IgD-negative memory B cell (primary cell): ENCODE measurements around the gene MXD1. TPM values are rescaled to one million over a fixed set of nuclear protein-coding genes. Genes with fewer than 3 reads are reported as not detected.

ENCODE experiments used
- H3K27ac Mint-ChIP-seq, 3 donors: one replicate each; pipeline ENCODE4 v1.8.0; 2020 to 2022; ENCODE audit warnings: mild to moderate bottlenecking in 3 of 3, mixed read lengths in 3 of 3, moderate library complexity in 1 of 3
- H3K27me3 Mint-ChIP-seq: one replicate; pipeline ENCODE4 v1.8.0; 2021; ENCODE audit warnings: mixed read lengths
- H3K36me3 Mint-ChIP-seq: one replicate; pipeline ENCODE4 v1.8.0; 2020; ENCODE audit warnings: mild to moderate bottlenecking, mixed read lengths
- H3K4me1 Mint-ChIP-seq, 3 donors: one replicate each; pipeline ENCODE4 v1.8.0; 2020 to 2022; ENCODE audit warnings: mixed read lengths in 3 of 3, mild to moderate bottlenecking in 1 of 3
- H3K4me3 Mint-ChIP-seq, 4 donors: one replicate each; pipeline ENCODE4 v1.8.0; 2020 to 2022; ENCODE audit warnings: mild to moderate bottlenecking in 4 of 4, mixed read lengths in 4 of 4, moderate library complexity in 3 of 4
- H3K9me3 Mint-ChIP-seq, 3 donors: one replicate each; pipeline ENCODE4 v1.8.0; 2020 to 2021; ENCODE audit warnings: mixed read lengths in 3 of 3, mild to moderate bottlenecking in 1 of 3
- polyA plus RNA-seq: library from polyadenylated mRNA; unstranded; fragments of 300-500 nt; fragmentation: Illumina TruSeq; gene quantifications from one replicate; pipeline ENCODE4 v1.2.3, GENCODE V29; 2021

The MXD1 gene
- polyA plus RNA-seq, 1 donor from 2014 or later, result 6.8 TPM

DNA sequence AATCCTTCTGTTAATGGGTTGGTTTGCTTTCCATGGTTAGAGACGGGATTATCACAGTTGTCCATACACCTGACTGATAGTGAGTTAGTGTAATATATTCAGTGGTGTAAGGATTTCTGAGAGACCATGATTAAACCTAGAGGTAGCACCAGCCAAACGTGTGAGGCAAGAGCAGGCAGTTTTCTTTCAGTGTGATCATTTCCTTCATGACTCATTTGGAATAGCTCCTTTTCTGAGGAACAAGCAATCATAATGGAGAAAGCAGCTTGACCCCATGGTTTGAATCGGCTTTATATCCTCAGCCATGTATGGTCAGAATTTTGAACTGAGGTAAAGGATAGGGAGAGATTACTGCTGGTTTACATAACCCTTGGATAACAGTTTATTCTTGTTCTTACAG is 2.9 kb downstream of the MXD1 start:
- peak overlapping the region in 2 of 4 donors; percentile 33 to 43 for H3K4me3 Mint-ChIP-seq
- peaks cover 6% of the 10 kb centered on the region for H3K36me3 Mint-ChIP-seq
- H3K4me1 Mint-ChIP-seq, result peaks cover 4 to 32% (median 25%) of the 10 kb centered on the region in 3 donors
- H3K9me3 Mint-ChIP-seq, result no peaks in the 10 kb centered on the region
- no peaks in the 10 kb centered on the region for H3K27me3 Mint-ChIP-seq
- peak overlapping the region in 1 of 3 donors; percentile 18 for H3K27ac Mint-ChIP-seq

DNA sequence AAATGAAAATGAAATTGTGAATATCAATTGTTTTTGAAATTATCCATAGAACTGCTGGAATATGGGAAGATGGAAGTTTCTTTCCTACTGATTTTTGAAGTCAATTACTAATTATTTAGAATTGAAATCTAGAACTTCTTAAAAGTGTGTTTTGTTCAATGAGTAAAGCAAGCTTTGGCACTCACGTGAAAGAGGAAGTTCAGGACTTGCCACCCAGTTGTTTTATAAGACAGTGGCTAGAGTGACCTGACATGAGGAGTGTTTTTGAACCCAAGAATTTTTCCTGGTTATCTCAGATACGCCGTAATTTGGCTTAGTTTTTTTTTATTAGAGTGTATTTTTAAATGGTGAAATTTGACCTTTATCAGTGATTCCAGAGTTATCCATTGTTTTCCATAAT is 3.5 kb downstream of the MXD1 start:
- Mint-ChIP-seq H3K9me3 (no peaks in the 10 kb centered on the region), H3K36me3 (peaks cover 6% of the 10 kb centered on the region), H3K4me1 (peaks cover 4 to 32% (median 24%) of the 10 kb centered on the region in 3 donors), H3K27ac (peak overlapping the region in 1 of 3 donors; percentile 18), H3K27me3 (no peaks in the 10 kb centered on the region), H3K4me3 (peak overlapping the region in 2 of 4 donors; percentile 33 to 43)

GRCh38 chr2:69923116-69923515 is 8.2 kb downstream of the MXD1 start:
- Mint-ChIP-seq H3K36me3 (peaks cover 6% of the 10 kb centered on the region), H3K9me3 (no peaks in the 10 kb centered on the region), H3K27ac (no peak overlapping the region), H3K4me3 (no peak overlapping the region), H3K4me1 (peaks cover 0 to 9% (median 6%) of the 10 kb centered on the region in 3 donors), H3K27me3 (no peaks in the 10 kb centered on the region)

DNA sequence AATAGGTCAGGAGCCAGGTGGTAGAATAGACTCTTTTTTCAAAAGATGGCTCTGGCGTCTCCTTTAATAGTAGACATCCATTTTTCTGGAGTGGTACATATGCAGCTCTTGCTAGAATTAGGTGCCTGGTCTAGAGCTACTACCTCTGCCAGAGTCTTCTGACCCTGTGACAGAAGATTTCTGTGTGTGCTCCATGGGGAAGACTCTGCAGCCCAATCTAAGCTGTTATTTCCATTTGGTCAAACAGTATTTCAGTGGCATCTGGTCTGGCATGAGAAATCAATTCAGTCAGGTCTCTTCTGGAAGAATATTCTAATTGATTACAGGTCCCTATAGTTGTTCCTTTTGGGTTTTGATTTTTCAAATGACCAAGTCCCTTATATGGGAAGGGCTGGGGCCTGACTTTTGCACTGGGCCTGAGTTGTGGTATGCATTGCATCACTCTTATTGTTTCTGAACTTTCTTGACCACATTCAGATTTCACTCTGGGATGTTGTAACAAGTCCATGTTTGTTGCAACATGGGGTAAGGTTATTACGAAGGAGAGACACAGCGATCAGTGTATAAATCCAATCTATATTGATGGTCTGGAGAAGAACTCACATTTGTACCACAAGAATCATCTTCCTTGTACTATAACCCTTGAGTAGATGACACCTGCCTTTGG is 12.1 kb downstream of the MXD1 start:
- no peak overlapping the region for H3K27ac Mint-ChIP-seq

GRCh38 chr2:69931832-69932595 is 17.1 kb downstream of the MXD1 start:
- Mint-ChIP-seq H3K27me3 (no peaks in the 10 kb centered on the region), H3K4me1 (peaks cover 0 to 8% (median 5%) of the 10 kb centered on the region in 3 donors)

More for the DNA sequence above, 12.1 kb downstream of the MXD1 start:
- Mint-ChIP-seq H3K4me3 (no peak overlapping the region), H3K9me3 (no peaks in the 10 kb centered on the region), H3K4me1 (peaks cover 0 to 2% (median 0%) of the 10 kb centered on the region in 3 donors), H3K36me3 (no peaks in the 10 kb centered on the region), H3K27me3 (no peaks in the 10 kb centered on the region)

GRCh38 chr2:69932596-69932922 is 17.6 kb downstream of the MXD1 start:
- no peaks in the 10 kb centered on the region for H3K27me3 Mint-ChIP-seq
- no peaks in the 10 kb centered on the region for H3K9me3 Mint-ChIP-seq
- no peak overlapping the region for H3K4me3 Mint-ChIP-seq
- H3K4me1 Mint-ChIP-seq, result peaks cover 0 to 8% (median 5%) of the 10 kb centered on the region in 3 donors
- H3K27ac Mint-ChIP-seq, result no peak overlapping the region
- no peaks in the 10 kb centered on the region for H3K36me3 Mint-ChIP-seq

More at GRCh38 chr2:69931832-69932595, 17.1 kb downstream of the MXD1 start:
- H3K4me3 Mint-ChIP-seq, result no peak overlapping the region
- no peaks in the 10 kb centered on the region for H3K9me3 Mint-ChIP-seq
- H3K27ac Mint-ChIP-seq, result no peak overlapping the region
- no peaks in the 10 kb centered on the region for H3K36me3 Mint-ChIP-seq

DNA sequence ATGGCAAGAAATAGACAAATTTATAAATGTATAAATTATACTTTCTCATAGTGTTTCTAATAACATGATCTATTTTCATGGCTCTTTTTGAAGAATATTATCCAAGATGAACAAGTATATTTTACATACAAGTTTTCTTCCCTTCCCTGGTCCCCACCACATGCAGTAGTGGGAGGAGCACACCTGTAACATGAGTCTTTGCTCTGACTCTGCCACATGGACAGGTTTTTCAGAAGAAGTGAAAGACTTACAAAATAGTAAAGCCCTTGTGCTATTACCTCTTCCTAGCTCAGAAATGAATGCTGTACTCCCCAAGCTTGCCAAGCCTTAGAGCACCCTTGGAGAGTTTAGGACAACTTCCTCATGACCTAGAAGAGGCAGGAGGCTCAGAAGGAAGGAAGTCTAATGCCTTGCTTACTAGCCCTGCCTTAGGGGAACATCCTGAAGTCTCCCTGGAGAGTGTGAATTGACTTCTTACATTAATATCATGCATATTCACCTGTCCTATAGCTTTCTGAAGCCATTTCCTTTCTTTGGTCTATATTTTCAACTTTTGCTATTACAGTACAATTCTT is 18.4 kb downstream of the MXD1 start:
- H3K27ac Mint-ChIP-seq, result peak overlapping the region in 1 of 3 donors; percentile 47
- H3K27me3 Mint-ChIP-seq, result no peaks in the 10 kb centered on the region

DNA sequence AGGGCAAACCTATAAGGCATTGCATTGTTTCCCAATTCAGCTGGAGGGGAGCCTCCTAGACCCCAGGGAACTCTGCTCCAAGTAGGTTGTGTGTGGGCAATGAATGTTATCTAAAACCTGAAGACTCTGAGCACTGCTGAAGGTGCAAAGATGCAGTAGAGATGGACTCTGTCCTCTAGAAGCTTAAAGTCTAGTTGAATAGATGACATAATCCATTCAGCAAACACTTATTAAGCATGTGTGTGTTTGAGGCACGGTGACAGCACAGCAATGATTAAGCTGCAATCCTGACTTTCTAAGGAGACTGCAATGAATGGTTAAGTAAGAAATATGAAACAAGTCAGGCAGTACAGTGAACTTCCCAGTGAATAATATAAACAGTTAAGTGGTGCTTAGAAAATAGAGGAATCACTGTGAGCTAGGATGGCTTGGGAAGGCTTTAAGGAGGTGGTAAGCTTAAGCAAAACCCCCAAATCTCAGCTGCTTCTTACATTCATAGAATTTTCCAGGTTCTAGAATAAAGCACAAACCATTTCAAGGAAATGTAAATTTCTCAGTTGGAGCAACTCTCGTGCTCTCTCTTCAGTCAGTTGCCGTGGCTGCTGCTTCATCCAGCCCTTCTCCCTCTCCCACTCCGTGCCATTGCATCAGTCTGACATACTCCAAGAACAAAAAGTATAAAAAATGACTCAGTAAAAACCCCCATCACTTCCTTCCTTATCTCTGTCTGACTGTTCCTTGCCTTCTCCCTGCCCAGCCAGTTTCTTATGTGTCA is 19.1 kb downstream of the MXD1 start:
- H3K36me3 Mint-ChIP-seq, result peaks cover 2% of the 10 kb centered on the region
- H3K9me3 Mint-ChIP-seq, result no peaks in the 10 kb centered on the region
- peaks cover 0 to 8% (median 5%) of the 10 kb centered on the region in 3 donors for H3K4me1 Mint-ChIP-seq
- H3K4me3 Mint-ChIP-seq, result no peak overlapping the region
- H3K27me3 Mint-ChIP-seq, result no peaks in the 10 kb centered on the region
- peak overlapping the region in 1 of 3 donors; percentile 62 for H3K27ac Mint-ChIP-seq

More for the DNA sequence above, 18.4 kb downstream of the MXD1 start:
- H3K9me3 Mint-ChIP-seq, result no peaks in the 10 kb centered on the region
- H3K4me3 Mint-ChIP-seq, result peak overlapping the region in 1 of 4 donors; percentile 71
- H3K36me3 Mint-ChIP-seq, result no peaks in the 10 kb centered on the region
- H3K4me1 Mint-ChIP-seq, result peaks cover 0 to 8% (median 5%) of the 10 kb centered on the region in 3 donors

- Mint-ChIP-seq H3K4me3 (no peak overlapping the region), H3K9me3 (no peaks in the 10 kb centered on the region), H3K27ac (peak overlapping the region in 1 of 3 donors; percentile 62), H3K36me3 (peaks cover 3% of the 10 kb centered on the region), H3K4me1 (peaks cover 0 to 8% (median 5%) of the 10 kb centered on the region in 3 donors), H3K27me3 (no peaks in the 10 kb centered on the region)
These were observed 19.7 kb downstream of the MXD1 start for GRCh38 chr2:69934614-69934908.

- Mint-ChIP-seq H3K9me3 (no peaks in the 10 kb centered on the region), H3K4me3 (no peak overlapping the region), H3K27me3 (no peaks in the 10 kb centered on the region), H3K4me1 (peaks cover 0 to 8% (median 5%) of the 10 kb centered on the region in 3 donors), H3K36me3 (peaks cover 6% of the 10 kb centered on the region), H3K27ac (no peak overlapping the region)
These were observed 20.1 kb downstream of the MXD1 start for GRCh38 chr2:69935011-69935410.

DNA sequence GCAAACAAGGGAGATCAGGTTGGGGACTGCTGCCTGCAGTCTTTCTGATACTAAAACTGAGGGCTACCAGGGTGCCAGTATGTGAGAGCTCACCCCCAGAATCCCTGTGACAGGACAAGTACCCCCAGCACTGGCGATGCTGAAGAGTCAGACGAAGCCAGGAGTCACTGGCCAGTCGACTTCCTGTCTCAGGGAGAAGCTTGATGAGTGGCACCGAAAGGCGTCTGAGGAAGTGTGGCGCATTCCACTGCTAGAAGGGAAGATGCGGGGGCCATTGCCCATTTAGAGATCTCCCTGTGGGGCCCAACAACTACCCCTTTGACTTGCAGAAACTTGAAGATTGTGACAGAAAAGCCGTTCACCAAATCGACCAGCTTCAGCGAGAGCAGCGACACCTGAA is 22.0 kb downstream of the MXD1 start:
- Mint-ChIP-seq H3K27ac (no peak overlapping the region), H3K36me3 (peaks cover 7% of the 10 kb centered on the region), H3K4me1 (peaks cover 2 to 6% (median 5%) of the 10 kb centered on the region in 3 donors), H3K27me3 (no peaks in the 10 kb centered on the region), H3K4me3 (peak overlapping the region in 1 of 4 donors; percentile 12), H3K9me3 (no peaks in the 10 kb centered on the region)

DNA sequence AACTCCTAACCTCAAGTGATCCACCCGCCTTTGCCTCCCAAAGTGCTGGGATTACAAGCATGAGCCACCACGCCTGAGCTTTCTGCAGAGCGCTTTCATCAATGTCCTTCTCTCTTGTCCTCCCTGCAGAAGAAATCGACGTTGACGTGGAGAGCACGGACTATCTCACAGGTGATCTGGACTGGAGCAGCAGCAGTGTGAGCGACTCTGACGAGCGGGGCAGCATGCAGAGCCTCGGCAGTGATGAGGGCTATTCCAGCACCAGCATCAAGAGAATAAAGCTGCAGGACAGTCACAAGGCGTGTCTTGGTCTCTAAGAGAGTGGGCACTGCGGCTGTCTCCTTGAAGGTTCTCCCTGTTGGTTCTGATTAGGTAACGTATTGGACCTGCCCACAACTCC is 23.1 kb downstream of the MXD1 start:
- H3K4me3 Mint-ChIP-seq, result no peak overlapping the region
- H3K4me1 Mint-ChIP-seq, result peaks cover 1 to 5% (median 2%) of the 10 kb centered on the region in 3 donors
- peaks cover 7% of the 10 kb centered on the region for H3K36me3 Mint-ChIP-seq
- no peaks in the 10 kb centered on the region for H3K9me3 Mint-ChIP-seq
- no peaks in the 10 kb centered on the region for H3K27me3 Mint-ChIP-seq
- no peak overlapping the region for H3K27ac Mint-ChIP-seq

DNA sequence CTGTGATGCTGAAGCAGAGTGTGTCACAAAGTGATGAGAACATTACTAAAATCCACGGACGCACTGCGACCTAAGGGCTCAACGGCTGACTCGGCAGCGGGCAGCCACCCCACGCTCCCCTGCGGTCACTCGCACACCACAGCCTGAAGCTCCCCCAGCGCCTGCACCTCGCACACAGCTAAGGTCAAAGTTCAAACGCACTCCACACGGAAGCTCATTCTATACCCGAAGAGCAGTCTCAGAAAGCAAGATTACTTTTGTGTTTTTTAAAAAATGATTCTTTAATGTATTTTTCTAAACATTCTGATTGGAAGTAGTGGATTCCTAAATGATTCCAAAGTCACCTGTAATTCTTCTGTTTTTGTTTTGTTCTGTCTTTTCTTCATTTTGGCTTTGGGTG is 24.8 kb downstream of the MXD1 start:
- peak overlapping the region in 1 of 3 donors; percentile 5 for H3K27ac Mint-ChIP-seq
- no peaks in the 10 kb centered on the region for H3K27me3 Mint-ChIP-seq
- H3K4me1 Mint-ChIP-seq, result peaks cover 0 to 2% (median 0%) of the 10 kb centered on the region in 3 donors
- no peaks in the 10 kb centered on the region for H3K9me3 Mint-ChIP-seq
- no peak overlapping the region for H3K4me3 Mint-ChIP-seq
- H3K36me3 Mint-ChIP-seq, result peaks cover 10% of the 10 kb centered on the region

GRCh38 chr2:69940691-69941090 is 25.8 kb downstream of the MXD1 start:
- H3K9me3 Mint-ChIP-seq, result no peaks in the 10 kb centered on the region
- H3K27ac Mint-ChIP-seq, result no peak overlapping the region
- H3K36me3 Mint-ChIP-seq, result peaks cover 10% of the 10 kb centered on the region
- peaks cover 0 to 7% (median 0%) of the 10 kb centered on the region in 3 donors for H3K4me1 Mint-ChIP-seq
- H3K27me3 Mint-ChIP-seq, result no peaks in the 10 kb centered on the region
- no peak overlapping the region for H3K4me3 Mint-ChIP-seq
